Spleen (tissue), 7 donors: Measurements from ENCODE around the gene LTBP2.

Source experiments
- POLR2A ChIP-seq, 3 donors: fragments of 450-650 bp; IDR thresholded peaks; one replicate each; pipeline ENCODE4 v1.5.1; 2017; ENCODE audit warnings: antibody characterized with exemption in 3 of 3, mild to moderate bottlenecking in 1 of 3
- POLR2AphosphoS5 ChIP-seq, 3 donors: sonication (generic); formaldehyde crosslinking; IDR thresholded peaks; one replicate each; pipeline ENCODE4 v1.5.1; 2017; ENCODE audit warnings: antibody characterized with exemption in 3 of 3
- TF ChIP-seq, protein P1 (sequence below), 11 experiments: fragments of 200-600 bp in 7 of 11; fragments of 450-650 bp in 4 of 11; sonication (generic) in 4 of 11; IDR thresholded peaks in 8 of 11; conservative IDR thresholded peaks in 3 of 11; 1 replicate in 7 of 11; 2 replicates in 4 of 11; pipeline versions ENCODE4 v1.4.0 to v1.8.0; 2016 to 2021; ENCODE audit warnings: antibody characterized with exemption in 11 of 11, inconsistent platforms in 4 of 11, mild to moderate bottlenecking in 1 of 11
- donor health status: DM: no; HTN: no; CAD: no; lungs with moderate emphysema.
- donor health status: DM: no; HTN: no; CAD: no.
- donor health status: DM: no; HTN: no; CAD: no.

GRCh38 chr14:74634964-74635363 lies 22.9 kb upstream of the LTBP2 start:
- no peak for TF ChIP-seq POLR2A (IDR thresholded peaks at IDR 0.05)
- no peak for TF ChIP-seq POLR2AphosphoS5 (IDR thresholded peaks at IDR 0.05)
- TF ChIP-seq, protein P1, sequence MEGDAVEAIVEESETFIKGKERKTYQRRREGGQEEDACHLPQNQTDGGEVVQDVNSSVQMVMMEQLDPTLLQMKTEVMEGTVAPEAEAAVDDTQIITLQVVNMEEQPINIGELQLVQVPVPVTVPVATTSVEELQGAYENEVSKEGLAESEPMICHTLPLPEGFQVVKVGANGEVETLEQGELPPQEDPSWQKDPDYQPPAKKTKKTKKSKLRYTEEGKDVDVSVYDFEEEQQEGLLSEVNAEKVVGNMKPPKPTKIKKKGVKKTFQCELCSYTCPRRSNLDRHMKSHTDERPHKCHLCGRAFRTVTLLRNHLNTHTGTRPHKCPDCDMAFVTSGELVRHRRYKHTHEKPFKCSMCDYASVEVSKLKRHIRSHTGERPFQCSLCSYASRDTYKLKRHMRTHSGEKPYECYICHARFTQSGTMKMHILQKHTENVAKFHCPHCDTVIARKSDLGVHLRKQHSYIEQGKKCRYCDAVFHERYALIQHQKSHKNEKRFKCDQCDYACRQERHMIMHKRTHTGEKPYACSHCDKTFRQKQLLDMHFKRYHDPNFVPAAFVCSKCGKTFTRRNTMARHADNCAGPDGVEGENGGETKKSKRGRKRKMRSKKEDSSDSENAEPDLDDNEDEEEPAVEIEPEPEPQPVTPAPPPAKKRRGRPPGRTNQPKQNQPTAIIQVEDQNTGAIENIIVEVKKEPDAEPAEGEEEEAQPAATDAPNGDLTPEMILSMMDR (IDR thresholded peaks at IDR 0.05 in 8 of 11, conservative IDR thresholded peaks at IDR 0.05 in 3 of 11): no peak
